Effector CD4-positive, alpha-beta T cell (primary cell): ENCODE data around the gene CH25H.
"Not testable (repeated sequence)": the region's sequence is repeated elsewhere in the genome, so short reads cannot be mapped to it uniquely, and the experiment has no call there.

Experiments
- DNase-seq: peaks from one replicate; pipeline ENCODE4 v3.0.0-alpha.2; 2020
- total RNA-seq: gene quantifications from one replicate; lab custom pipeline; 2026; lab: John Stamatoyannopoulos, UW

The CH25H gene, protein sequence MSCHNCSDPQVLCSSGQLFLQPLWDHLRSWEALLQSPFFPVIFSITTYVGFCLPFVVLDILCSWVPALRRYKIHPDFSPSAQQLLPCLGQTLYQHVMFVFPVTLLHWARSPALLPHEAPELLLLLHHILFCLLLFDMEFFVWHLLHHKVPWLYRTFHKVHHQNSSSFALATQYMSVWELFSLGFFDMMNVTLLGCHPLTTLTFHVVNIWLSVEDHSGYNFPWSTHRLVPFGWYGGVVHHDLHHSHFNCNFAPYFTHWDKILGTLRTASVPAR
- 1.7 reads per million for total RNA-seq

DNA sequence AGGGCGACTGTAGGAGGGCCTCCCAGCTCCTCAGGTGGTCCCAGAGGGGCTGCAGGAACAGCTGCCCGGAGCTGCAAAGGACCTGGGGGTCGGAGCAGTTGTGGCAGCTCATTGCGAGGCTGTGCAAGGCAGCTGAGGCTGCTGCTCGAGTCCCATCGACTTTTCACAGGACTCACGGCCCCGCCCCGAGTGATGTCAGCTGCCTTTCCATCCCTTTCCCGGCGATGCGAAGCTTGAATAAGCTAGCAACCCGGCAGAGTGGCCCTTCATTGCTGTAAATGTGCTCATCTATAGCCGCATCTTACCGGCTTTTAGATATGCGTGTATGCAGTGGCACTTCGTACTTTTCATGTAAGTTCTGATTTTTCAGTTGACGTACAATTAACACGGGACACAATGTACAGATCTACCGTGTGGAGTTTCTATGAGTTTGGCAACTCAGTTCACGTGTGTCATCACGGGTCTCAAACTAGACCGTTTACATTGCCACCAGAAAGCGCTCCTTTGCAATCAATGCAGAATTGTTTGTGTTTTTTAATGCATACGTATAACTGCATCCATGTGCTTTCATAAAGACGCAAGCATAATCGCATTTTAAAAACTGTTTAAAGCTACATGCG, at the start of gene CH25H:
CH25H (minus strand) TSS at position 137 of the 620 bp plus-strand sequence; CDS start at position 112, 25 bp downstream.
- peak; percentile 37 for DNase-seq

- DNase-seq: no peak
These were observed 49.2 kb upstream of the CH25H start for GRCh38 chr10:89256340-89256739.

DNA sequence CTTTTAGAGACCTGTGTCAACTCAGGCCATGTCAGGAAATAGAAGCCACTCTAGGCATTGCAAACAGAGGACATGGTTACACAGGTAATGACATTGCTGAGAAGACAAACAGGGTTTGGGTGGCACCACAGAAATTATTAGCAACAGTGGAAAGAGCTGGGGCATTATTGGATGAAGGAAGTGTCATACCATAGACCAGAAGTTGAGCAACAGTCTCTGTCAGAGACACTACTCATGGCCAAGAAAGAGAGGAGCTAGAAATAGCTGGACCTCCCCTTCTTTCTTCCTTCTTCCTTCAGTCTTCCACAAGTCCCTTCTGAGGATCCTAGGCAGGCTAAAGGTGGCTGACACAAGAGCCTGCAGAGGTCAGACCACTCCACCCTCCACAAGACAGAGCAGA, 48.7 kb upstream of the CH25H start:
- no peak for DNase-seq

GRCh38 chr10:89255091-89255579, 48.0 kb upstream of the CH25H start:
- DNase-seq: not testable (repeated sequence)

- no peak for DNase-seq
These were observed 45.1 kb upstream of the CH25H start for GRCh38 chr10:89252225-89252585.

- peak; percentile 94 for DNase-seq
These were observed 44.5 kb upstream of the CH25H start, which contains the start of gene LIPA for GRCh38 chr10:89251409-89252224. TSS of gene LIPA (minus strand) at chr10:89251775. CDS start at chr10:89247648, 4,127 bp downstream.

- no peak for DNase-seq
These were observed 43.8 kb upstream of the CH25H start for GRCh38 chr10:89250865-89251408.

GRCh38 chr10:89248990-89249389, 41.9 kb upstream of the CH25H start:
- DNase-seq: no peak

- not testable (repeated sequence) for DNase-seq
These were observed 40.5 kb upstream of the CH25H start for GRCh38 chr10:89247623-89248022.

- no peak for DNase-seq
These were observed 38.7 kb upstream of the CH25H start for GRCh38 chr10:89245802-89246201.

DNA sequence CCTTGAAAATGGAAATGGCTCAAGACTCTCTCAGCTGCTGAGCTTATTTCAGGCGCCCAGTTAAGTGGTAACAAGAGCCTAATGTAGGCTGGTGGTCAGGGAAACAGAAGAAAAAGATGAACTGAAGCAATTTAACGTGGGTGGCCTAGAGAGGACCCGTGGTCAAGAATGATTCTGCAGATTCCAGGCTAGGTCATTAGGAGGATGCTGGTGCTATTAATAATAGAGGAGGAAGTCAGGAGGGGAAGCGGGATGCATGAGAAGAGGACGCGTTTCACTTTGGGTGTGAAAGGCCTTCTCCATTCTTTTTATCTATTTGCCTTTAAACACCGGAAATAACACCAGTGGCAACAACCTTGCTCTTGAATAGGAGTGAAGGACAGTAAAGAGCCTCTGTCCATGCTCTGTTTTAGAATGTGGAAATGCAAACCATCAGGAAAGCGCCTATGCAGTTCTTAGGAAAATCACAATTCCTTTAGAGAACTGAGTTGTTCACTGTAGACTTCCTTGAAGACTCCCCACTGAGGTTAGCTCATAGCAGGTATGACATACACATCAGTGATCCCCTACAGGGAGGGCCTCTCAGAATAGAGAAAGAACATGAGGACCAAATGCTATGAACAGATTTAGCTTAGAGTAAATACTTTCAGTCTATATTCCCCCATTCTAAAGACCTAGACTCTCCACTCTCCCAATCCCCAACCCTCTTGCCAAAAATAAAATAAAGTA, 35.9 kb upstream of the CH25H start:
- no peak for DNase-seq

DNA sequence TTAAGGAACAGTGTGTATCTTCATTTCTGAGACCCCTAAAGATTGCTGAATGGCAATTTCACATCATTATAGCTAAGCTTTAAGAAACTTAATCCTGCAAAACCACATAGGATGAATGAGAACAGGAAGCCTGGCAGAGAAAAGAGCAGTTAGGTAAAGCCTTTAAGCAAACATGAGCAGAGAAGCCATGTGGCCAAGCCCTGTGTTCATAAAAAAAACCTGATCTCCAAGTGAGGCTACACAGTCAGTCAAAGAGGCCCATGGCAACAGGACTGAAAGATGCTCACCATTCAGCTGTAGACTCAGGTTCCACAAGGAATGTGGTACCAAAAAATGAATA, 35.2 kb upstream of the CH25H start:
- DNase-seq: no peak

- no peak for DNase-seq
These were observed 34.6 kb upstream of the CH25H start for GRCh38 chr10:89241486-89242344.

DNA sequence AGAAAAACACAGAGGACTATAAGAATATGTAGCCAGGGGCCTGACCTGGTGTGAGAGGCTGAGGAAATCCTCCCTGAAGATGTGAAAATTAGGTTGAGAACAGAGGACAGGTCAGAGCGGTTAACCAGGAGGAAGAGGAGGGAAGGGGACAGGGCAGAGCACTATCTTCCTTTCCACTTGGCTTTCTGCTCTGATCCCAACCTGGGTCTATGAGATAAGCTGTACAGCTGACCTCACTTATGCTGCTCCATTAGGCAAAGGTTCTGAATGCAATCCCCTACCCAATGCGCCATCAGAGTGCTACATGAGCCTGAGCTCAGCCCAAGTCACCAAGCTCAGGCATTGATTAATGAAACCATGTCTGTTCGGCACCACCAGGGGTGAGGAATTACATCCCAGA, 33.9 kb upstream of the CH25H start:
- DNase-seq: no peak

DNA sequence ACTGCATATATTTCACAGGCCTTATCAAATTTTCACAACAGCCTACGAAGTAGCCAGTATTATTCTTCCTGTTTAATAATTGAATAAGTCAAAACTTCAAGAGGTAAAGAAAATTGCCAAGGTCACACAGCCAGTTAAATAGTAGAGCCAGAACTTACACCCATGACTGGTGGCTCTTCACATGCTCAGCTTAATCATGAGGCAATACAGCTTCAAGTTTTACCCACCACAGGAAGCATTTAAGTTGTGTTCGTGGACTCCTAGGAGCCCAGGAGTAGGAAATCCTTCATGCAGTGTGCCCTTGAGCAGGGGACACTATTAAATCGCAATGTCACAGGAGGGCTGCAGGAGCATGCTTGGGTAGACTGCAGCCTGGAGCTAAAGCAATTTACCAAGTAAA, 33.4 kb upstream of the CH25H start:
- DNase-seq: no peak

- no peak for DNase-seq
These were observed 32.0 kb upstream of the CH25H start for GRCh38 chr10:89238956-89239644.

- no peak for DNase-seq
These were observed 30.7 kb upstream of the CH25H start for GRCh38 chr10:89237849-89238248.

- DNase-seq: no peak
These were observed 29.2 kb upstream of the CH25H start for GRCh38 chr10:89236226-89236797.

GRCh38 chr10:89235073-89235798, 28.1 kb upstream of the CH25H start:
- DNase-seq: no peak

DNA sequence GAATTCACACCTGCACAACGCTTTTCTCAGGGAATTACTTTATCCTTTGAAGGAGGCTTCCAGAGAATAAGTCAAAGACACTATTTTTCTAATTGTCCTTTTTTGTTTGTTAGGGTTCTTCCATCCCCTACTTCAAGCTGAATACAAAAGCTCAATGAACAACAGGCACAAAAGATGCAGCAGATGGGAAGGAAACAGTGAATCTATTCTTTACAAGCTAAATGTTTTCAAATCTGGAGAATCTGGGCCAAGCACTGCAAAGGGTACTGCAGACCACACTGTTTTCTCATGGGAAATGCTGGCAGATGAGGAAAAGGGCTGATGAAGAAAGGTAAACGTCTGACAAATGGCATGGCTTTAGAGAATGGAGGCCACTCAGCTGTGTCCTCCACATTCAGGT, 25.9 kb upstream of the CH25H start:
- DNase-seq: no peak
